NT2/D1 (cell line): ENCODE measurements around the gene NOTCH1.

Experiments
- SUZ12 ChIP-seq: IDR thresholded peaks from 2 replicates; pipeline ENCODE4 v1.6.1; 2011; ENCODE audit not compliant: insufficient read length, insufficient read depth; ENCODE audit errors: extremely low read depth
- ZNF274 ChIP-seq: IDR thresholded peaks from 2 replicates; pipeline ENCODE4 v1.6.1; 2011; ENCODE audit warnings: mild to moderate bottlenecking, low read depth, low read length

GRCh38 chr9:136471802-136472487, 73.9 kb downstream of the NOTCH1 start:
- no peak for TF ChIP-seq SUZ12
- TF ChIP-seq ZNF274, result no peak
